Thyroid gland (tissue), 4 donors: Measurements from ENCODE around the gene USP17L25.
"Not testable (repeated sequence)": the region's sequence is repeated elsewhere in the genome, so short reads cannot be mapped to it uniquely, and the experiment has no call there.

Source experiments
- CTCF ChIP-seq, 6 experiments: fragments of 200-600 bp in 3 of 6; fragments of 450-650 bp in 3 of 6; sonication (generic) in 3 of 6; IDR thresholded peaks; one replicate each; pipeline ENCODE4 v1.5.1; 2016 to 2019; ENCODE audit warnings: antibody characterized with exemption in 6 of 6, mild to moderate bottlenecking in 2 of 6, inconsistent platforms in 1 of 6, moderate library complexity in 1 of 6
- POLR2A ChIP-seq, 2 donors: fragments of 450-650 bp; IDR thresholded peaks; one replicate each; pipeline ENCODE4 v1.6.1; 2017; ENCODE audit warnings: antibody characterized with exemption in 2 of 2, mild to moderate bottlenecking in 2 of 2, moderate library complexity in 1 of 2

GRCh38 chr4:9362829-9363228 lies 33.1 kb downstream of the USP17L25 start, which contains the start of gene USP17L30:
- not testable (repeated sequence) for TF ChIP-seq CTCF, POLR2A (IDR thresholded peaks at IDR 0.05)
